Esophagus muscularis mucosa (tissue), 4 donors: ENCODE data around the gene DNAJA1.

ENCODE experiments used
- CTCF ChIP-seq, 3 experiments: fragments of 200-600 bp in 2 of 3; fragments of 450-650 bp in 1 of 3; sonication (generic) in 2 of 3; IDR thresholded peaks; one replicate each; pipeline ENCODE4 v1.5.1; 2017 to 2019; ENCODE audit warnings: antibody characterized with exemption in 3 of 3, mild to moderate bottlenecking in 2 of 3, moderate library complexity in 1 of 3
- EP300 ChIP-seq: sonication (generic); formaldehyde crosslinking; IDR thresholded peaks from one replicate; pipeline ENCODE4 v1.6.1; 2017; ENCODE audit warnings: antibody characterized with exemption
- POLR2A ChIP-seq: fragments of 450-650 bp; IDR thresholded peaks from one replicate; pipeline ENCODE4 v1.6.1; 2017; ENCODE audit warnings: antibody characterized with exemption, moderate library complexity, mild to moderate bottlenecking, low read depth
- POLR2AphosphoS5 ChIP-seq, 2 donors: sonication (generic); formaldehyde crosslinking; IDR thresholded peaks; one replicate each; pipeline ENCODE4 v1.6.1; 2017; ENCODE audit warnings: antibody characterized with exemption in 2 of 2

- TF ChIP-seq CTCF (IDR thresholded peaks at IDR 0.05) (no peak), POLR2AphosphoS5 (IDR thresholded peaks at IDR 0.05) (no peak), POLR2A (no peak), EP300 (no peak)
Measured at GRCh38 chr9:32992595-32993238, 32.4 kb upstream of the DNAJA1 start.
